NB4 (cell line): Measurements from ENCODE around the gene CAPRIN1.
A peak's percentile ranks its signal among the peaks of the same experiment; 100 is the strongest.

ENCODE experiments used
- DNase-seq: peaks from one replicate; pipeline ENCODE4 v3.0.0; 2010; ENCODE audit warnings: low read depth
- H3K4me3 ChIP-seq: one replicate; pipeline ENCODE4 v1.5.1; 2011; ENCODE audit warnings: mild to moderate bottlenecking, low read depth, low read length, moderate library complexity
- MYC ChIP-seq: IDR thresholded peaks from 2 replicates; pipeline ENCODE4 v1.6.1; 2011; ENCODE audit warnings: low read depth, low read length
- POLR2A ChIP-seq: IDR thresholded peaks from 2 replicates; pipeline ENCODE4 v1.6.1; 2011; ENCODE audit warnings: mild to moderate bottlenecking; ENCODE audit not compliant: insufficient read length; ENCODE audit errors: extremely low read depth
- TF ChIP-seq, protein P1 (sequence below): IDR thresholded peaks from 2 replicates; pipeline ENCODE4 v1.6.1; 2011; ENCODE audit warnings: low read depth, low read length
- TF ChIP-seq, protein P2 (sequence below): IDR thresholded peaks from one replicate; pipeline ENCODE4 v1.5.1; 2012; ENCODE audit warnings: low read depth, low read length

Gene CAPRIN1

DNA sequence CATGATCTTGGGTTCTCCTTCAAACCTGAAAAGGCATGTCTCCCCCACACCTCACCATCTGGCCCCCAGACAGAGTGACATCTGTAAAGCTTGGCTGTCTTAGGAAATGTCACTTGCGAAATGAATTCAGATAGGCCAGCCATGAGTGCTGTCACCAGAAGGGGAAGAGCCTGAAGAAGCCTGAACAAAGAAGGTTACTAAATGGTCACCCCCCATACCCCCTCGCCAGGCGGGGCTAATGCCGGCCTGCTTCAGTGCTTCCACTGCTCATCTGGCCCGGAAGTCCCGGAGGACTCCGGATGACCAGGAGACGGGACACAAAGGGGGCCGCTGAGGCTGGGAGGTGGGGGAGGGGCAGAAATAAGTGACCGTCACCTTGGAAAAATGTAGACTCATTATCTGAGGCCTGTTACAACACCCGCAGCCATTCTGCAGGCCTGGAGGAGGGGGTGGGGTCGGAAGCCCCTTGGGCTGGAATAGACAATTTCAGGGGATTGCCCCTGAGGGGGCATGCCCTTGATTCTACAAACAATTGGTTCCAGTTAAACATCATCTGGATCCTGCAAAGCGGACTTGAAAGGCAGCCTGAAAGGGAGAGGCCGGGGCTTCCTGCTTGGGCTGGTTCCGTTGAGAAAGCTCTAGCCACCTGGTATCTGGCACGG is 97.1 kb downstream of the CAPRIN1 start:
- H3K4me3 ChIP-seq = no peak overlapping the region
- DNase-seq = peak; percentile 91
- TF ChIP-seq MYC = no peak
- TF ChIP-seq, protein P1, sequence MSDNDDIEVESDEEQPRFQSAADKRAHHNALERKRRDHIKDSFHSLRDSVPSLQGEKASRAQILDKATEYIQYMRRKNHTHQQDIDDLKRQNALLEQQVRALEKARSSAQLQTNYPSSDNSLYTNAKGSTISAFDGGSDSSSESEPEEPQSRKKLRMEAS = peak; percentile 77

DNA sequence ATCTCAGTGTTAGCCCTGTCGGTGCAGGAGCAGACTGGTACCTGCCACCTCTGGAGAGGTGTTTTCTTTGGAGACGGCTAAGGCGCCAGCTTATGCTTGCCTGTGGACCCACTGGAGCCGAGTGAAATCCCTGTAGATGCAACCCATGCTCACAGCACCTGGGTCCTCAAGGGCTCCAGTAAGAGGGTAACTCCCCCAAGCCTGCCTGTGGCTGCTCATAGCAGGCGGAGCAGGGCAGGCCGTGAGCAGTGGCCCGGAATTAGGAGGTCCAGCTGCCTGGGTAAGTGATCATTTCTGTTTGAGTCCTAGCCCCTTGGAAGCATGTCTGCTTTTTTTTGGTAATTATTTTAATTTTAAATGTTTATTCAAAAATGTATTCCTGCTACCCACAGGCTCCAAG is 97.7 kb downstream of the CAPRIN1 start:
- DNase-seq = no peak
- TF ChIP-seq, protein P2, sequence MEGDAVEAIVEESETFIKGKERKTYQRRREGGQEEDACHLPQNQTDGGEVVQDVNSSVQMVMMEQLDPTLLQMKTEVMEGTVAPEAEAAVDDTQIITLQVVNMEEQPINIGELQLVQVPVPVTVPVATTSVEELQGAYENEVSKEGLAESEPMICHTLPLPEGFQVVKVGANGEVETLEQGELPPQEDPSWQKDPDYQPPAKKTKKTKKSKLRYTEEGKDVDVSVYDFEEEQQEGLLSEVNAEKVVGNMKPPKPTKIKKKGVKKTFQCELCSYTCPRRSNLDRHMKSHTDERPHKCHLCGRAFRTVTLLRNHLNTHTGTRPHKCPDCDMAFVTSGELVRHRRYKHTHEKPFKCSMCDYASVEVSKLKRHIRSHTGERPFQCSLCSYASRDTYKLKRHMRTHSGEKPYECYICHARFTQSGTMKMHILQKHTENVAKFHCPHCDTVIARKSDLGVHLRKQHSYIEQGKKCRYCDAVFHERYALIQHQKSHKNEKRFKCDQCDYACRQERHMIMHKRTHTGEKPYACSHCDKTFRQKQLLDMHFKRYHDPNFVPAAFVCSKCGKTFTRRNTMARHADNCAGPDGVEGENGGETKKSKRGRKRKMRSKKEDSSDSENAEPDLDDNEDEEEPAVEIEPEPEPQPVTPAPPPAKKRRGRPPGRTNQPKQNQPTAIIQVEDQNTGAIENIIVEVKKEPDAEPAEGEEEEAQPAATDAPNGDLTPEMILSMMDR = no peak
- TF ChIP-seq MYC (no peak), POLR2A (no peak)
- TF ChIP-seq, protein P1 = no peak
- H3K4me3 ChIP-seq = no peak overlapping the region

DNA sequence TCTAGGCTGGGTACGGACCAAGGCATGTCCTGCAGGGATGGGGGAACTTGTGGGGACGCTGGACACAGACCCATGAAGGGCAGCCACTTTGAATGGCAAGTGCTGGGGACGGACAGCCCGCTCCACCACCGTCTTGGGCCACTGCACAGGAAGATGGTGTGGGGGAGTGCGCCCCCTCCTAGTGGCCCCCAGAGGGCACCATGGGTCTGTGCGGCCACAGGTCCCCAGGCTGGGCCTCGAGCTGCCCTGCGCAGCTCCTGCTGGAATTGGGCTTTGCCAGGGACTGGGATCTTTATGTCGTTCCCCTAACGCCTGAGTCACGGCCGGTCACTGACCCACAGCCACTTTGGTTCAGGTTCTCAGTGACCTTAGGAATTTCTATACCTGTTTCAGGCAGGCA is 98.3 kb downstream of the CAPRIN1 start:
- TF ChIP-seq, protein P2 = peak; percentile 17
- no peak for TF ChIP-seq MYC
- no peak overlapping the region for H3K4me3 ChIP-seq
- peak; percentile 49 for DNase-seq

DNA sequence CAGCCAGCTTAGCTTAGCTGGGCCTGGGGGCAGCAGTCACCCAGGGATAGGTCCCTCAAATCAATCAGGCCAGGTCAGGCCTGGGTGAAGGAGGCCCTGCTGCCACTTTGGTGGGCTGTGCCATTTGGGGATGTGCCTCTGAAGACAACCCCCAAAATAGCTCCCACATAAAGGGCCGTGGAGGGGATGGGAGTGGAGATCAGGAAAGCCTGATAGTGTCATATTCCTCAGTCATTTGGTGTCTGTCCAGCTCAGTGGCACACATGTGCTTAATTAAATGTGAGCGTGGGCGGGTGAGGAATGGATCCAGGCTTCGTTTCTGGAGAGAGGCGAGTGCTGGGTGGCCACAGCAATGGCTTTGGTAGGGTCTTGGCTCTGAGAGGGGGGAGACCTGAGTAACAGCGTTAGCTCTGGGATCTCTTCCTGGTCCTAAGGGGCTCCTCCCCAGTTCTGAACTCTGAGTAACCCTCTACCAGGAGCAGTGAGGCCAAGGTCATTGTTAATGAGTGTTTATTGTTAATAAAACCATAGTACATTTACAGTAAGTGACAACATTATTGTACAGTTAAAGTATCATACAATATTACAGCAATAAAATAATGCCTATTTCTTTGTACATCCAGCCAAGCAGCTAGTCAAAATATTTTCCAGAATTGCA is 99.1 kb downstream of the CAPRIN1 start:
- H3K4me3 ChIP-seq = no peak overlapping the region
- no peak for DNase-seq
- TF ChIP-seq, protein P2 = no peak
- TF ChIP-seq, protein P1 = no peak
- TF ChIP-seq POLR2A = no peak
- TF ChIP-seq MYC = no peak
